DMS153 (cell line): Measurements from ENCODE around the gene TRABD2B.

Source experiments
- DNase-seq: peaks from one replicate; lab custom pipeline; 2025; lab: John Stamatoyannopoulos, UW

TRABD2B gene

DNA sequence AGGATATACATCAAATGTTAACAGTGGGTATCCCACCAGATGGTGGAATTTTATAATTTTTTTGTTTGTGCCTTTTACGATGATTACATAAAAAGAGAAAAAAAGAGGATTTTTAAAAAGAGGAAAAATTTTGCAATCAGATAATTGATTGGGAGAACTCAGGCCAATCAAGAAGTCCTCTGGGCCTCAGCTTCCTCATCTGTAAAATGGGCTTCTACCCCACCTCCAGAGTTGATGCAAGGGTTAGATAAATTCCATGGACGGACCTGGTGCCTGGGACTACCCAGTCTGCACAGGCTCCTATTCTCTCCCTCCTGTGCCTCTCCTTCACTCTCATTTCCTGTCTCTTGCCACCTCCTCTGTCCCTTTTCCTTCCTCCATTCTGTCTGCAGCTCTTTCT is 88.9 kb downstream of the TRABD2B start:
- no peak for DNase-seq

DNA sequence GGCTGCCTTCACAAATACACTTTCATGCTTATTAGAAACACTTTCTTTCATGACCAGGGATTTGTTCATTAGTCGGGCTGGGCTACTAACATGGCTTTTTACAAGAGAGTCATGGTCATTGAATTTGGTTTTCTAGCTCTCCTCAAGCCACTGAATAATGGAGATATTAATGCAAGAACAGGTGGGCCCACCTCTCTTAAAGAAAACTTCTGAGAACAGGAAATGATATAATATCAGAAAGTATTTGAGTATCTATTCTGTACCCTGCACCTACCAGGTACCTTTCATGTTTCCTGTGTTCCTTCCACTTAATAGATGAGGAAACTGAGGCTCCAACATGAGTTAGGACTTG is 90.0 kb downstream of the TRABD2B start:
- no peak for DNase-seq

DNA sequence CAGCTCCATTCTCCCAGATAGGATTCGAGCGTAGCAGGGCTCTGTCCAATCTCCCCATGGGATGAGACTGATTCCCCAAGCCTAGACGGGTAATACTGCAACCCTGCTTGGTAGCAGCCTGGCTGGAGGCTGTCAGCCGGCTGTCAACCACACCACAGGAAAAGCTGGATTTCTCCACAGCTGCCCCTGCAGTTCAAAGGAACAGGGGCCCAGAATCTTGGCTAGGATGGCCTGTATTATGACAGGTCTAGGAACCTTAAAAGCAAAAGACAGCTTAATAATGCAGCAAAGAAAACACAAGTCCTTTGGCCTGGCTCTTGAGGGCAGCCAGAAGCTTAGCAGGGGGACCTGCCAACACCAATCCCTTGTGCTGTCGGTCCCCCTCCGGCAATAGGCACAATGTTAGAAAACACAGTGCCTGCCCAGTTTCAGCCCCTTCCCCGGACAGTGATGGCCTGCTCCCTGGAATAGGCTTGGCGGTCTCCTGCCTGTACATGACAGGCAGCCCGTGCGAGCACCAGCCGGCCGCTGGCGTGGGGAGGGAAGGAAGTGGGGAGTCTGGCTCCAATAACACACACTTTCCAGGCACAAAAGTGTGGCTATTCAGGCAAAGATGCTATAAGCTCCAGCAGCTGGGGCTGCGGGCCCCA is 90.5 kb downstream of the TRABD2B start:
- no peak for DNase-seq

DNA sequence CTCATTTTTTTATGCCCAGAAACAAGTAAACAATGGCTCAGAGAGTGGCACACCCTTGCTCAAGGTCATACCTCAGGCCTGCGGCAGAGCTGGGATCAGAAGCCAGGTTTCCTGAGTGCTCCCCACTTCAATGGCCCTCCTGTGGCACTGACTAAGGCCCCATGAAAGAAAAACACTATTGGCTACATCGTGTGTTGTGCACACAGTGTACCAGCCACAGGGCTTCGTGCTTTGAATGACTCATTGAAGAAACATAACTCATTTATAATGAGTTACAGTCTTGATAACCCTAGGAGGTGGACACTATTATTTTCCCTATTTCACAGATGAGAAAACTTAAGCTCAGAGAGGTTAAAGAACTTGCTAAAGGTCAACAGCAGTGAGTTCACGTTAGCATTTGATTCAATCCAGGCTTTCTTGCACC is 91.2 kb downstream of the TRABD2B start:
- peak; percentile 83 for DNase-seq

- no peak for DNase-seq
Observed at GRCh38 chr1:47903723-47904122, 93.5 kb downstream of the TRABD2B start.

- DNase-seq = peak; percentile 47
Observed at GRCh38 chr1:47901001-47901575, 96.1 kb downstream of the TRABD2B start.

- no peak for DNase-seq
Observed at GRCh38 chr1:47898133-47898845, 98.9 kb downstream of the TRABD2B start.

DNA sequence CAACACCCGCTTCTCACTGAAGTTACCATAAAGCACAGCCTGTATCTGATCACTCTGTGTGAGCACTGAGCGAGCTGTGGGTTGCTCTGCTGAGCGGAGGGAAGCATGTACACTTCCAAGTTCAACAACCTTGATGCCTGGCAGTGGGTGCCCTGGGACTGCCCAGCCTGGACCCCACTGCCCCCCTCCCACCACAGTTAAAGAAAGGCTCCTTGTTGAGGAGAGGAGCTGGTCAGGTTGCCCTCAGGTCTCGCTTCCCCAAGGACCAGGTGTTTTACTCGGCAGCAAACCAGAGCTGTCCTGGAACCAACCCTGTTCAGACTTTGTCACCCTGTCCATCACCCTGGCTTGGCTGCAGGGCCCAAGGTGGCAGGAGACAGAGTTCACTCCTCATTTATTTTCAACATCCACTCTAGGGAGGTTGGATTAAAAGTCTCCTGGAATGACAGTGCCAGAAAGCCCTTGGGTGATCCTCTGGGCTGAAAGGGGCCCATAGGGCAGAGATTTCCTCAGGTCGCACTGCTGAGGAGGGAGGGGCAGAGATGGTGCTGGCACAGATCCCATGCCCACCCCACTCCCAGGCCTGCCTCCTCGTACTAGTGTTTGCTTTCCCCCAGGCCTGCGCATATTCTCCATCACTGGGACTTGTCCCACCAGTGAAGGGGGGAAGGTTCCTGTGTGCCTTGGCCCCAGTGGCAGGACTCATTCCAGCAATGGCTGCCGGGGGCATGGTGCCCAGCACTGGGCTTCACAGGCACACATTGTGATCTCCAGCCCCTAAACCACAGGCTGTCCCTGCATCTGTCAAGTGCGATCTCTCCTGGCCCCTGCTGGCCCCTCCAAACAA is 101.7 kb downstream of the TRABD2B start:
- no peak for DNase-seq

DNA sequence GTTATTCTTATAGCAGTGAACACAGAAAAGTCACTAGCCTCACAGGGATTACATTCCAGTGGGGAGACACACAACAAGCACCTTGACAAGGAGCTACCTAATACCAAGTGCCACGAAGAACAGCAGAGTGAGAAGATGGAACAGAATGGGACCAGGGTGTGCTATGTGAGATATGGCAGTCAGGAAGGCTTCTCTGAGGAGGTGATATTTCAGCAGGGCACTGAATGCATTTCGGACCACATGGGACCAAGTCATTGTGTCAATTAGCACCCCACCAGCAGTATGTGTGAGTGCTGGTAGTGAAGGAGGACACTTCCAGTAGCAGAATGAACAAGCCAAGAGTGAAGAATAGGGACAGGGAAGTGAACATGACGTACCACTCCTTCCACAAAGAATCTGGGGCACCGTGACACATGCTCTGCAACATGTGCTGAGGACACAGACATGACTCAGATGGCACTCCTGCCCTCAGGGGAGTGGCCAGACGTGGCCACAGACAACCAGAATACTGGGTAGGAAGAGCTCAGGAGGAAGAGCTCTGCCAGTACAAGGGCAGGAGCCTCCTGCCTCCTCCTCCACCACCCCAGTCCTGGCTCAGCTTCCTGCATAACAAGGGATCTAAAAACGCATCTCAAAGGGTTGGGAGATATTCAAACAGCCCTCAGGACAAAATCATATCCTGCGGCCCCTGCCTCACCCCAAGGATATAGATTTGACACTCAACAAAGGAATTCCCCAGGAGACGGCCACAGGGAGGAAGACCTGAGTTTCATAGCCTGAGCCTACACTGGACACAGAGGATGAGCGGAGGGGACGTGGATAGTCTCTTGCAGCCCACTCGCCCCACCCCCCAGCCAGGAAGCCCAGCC is 102.5 kb downstream of the TRABD2B start:
- no peak for DNase-seq

DNA sequence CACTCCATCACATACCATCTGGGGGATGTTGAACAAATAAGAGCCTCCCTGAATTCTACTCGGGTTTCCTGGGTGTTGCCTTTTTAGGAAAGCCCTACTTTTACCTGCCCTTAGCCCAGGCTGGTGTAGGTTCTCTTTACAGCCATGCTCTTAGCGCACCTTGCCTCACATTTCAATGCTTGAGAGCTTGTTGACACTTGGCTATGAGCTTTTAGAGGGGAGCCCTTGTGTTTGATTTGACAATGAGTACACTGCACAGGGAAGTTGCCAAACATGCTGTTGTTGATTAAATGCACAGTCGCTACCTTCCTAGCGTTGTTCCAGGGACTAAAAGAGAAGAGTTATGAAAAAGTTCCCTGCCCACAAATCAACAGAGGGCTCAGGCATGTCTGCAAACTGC is 103.8 kb downstream of the TRABD2B start:
- DNase-seq = peak; percentile 82

- no peak for DNase-seq
Observed at GRCh38 chr1:47890779-47891178, 106.4 kb downstream of the TRABD2B start.

GRCh38 chr1:47888294-47888629 is 108.9 kb downstream of the TRABD2B start:
- DNase-seq = no peak

DNA sequence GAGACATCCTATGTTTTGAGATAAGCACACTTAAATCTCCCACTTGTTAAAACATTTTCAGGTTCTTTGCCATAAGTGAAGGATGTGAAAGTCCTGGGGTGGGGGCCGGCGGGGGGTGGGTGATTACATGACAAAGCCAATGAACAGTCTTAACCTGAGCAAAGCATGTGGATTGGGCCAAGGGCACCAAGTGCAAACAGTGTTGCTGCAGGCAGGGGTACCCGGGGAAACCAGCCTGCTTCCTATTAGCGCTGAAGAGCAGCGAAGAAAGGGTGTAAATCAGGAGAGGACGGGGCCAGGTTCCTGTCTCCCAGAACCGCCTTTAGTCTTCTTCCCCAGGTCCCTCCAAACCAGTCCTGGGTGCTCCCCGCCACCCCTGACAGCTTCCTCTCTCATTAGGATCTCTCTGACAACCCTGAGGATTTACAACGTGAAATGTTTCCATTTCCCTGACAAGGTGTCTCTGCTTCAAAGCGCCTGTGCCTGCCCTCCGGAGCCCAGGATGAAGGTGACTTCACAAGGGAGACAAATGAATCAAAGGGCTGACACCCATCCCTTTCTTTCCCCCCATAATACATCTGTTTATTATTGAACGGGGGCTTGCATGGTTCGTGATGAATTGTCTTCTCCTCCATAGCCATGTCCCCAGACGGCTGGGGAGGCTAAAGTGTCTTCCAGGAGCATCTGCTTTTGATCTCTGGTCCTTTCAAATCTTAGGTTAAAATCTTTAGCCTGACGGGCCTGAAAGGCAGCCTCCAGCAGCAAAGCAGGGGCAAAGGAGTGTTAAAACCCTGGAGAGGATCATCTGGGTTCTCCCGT is 109.5 kb downstream of the TRABD2B start:
- no peak for DNase-seq

DNA sequence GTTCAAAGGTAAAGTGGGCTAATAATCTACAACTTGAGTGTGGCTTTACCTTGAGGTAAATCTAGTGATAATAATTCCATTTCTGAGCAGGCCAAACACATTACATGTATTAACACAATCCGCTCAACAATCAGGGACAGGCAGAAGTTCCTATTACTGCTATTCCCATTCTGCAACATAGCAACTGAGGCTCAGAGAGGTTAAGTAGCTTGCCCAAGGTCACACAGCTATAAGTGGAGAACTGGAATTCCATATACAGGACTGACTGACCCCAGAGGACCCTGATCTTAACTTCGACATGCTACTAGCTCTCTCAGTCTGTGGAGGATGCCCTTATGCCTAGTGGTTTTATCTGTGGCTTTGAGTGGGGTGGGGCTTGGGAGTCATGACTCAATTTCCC is 110.1 kb downstream of the TRABD2B start:
- DNase-seq = no peak

DNA sequence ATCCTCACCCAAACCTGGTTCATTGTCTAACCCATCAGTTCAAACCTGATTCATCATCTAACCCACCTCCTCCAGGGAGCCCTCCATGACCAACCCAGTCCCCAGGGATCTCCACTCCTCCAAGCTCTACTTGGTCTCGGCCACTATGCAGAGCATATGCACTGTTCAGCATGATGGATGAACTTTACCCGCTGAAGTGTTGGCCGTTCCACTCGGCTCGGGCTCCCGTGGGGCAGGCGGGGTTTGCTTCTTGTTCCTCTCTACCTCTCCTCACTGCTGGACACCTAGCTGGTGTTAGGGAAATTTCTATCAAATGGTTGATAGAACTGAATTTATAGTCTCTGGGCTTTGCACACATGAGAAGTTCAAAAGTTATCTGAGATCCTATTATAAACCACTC is 111.0 kb downstream of the TRABD2B start:
- no peak for DNase-seq

- DNase-seq = no peak
Observed at GRCh38 chr1:47885062-47885830, 111.9 kb downstream of the TRABD2B start.

DNA sequence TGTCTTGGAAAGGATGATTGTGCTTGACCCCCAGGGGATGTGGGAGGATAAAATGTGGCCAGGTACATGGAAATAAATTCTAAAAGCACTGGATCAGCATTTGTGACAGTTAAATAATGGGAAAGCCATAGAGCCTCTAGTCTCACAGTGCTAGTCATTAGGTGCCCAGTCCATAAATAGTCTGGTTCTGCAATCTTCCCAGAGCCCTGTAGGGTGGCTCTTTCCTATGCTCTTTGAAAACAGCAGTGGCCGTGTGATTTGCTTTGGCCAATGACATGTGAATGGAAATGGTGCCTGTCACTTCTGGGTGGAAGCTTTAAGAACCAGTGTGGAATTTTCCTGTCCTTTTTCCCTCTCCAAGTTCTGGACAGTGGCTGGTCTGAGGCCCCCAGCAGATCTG is 113.2 kb downstream of the TRABD2B start:
- DNase-seq = no peak

DNA sequence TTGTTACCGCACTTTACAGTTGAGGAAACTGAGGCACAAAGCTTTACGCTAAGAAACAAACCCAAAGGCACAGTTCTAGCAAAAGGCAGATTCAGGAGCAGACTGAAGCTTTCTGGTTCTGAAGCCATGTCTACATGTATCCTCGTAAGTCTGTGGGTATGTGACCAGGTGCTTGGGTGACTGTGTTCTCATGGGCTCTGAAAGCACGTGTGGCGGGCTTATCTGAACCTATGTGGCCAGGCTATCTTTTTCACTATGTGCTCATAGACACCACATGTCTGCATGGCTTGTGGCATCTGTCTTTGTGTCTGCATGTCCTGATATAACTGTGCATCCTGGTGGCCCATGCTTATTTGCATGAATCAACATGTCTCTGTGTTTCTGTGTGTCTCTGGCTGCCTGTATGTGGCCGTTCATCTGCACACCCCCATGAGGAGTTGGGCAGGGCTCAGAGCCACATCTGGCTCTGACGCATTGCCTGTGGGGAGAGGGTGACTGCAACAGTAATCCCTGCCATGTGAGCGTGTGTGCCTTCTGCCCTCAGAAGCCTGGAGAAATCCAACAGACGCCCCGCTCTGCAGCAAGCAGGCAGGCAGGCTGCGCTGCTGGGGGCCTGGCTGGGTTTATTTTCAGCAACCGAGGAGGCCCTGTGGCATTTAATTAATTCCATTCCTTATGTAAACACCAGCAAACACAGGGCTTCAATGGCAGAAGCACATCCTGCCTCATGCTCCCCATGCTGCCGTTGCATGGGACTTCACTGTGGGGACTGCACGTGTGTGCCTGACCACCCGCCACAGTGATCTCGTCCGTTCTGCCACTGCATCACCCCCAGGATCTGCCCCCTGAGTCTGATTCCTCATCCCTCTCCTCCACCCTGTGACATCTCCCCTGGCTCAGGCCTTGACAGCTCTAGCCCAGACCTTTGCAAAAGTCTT is 115.4 kb downstream of the TRABD2B start:
- peak; percentile 73 for DNase-seq

DNA sequence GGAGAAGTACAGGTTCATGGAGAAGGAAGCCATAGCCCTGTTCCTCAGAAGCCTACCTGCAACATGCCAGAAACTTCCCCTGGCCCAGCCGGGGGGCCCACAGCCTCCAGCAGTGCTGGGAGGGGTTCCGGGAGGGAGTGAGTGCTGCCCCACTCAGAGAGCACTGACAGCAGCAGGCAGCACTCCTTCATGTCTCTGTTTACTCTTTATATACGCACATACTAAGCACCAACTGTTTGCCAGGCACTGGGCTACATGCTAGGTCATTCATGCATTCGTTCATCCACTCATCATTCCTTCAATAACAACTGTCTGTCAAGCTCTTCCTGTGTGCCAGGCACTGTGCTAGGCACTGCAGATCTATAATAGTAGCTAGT is 120.6 kb downstream of the TRABD2B start:
- DNase-seq = no peak
